Endothelial cell of umbilical vein (primary cell): ENCODE results near the gene PLEKHA5. TPM values are rescaled to one million over a fixed set of nuclear protein-coding genes. Genes with fewer than 3 reads are reported as not detected.

Experiments
- BruUV-seq: library from RNA; stranded (reverse); fragments of 400-500 nt; replicated peaks from 2 replicates; lab custom pipeline; 2021; lab: Mats Ljungman, UMichigan
- CTCF ChIA-PET: fragments of 300-600, 350-600 bp; sonication (Branson Sonifier 250); formaldehyde crosslinking; loops from one replicate; lab custom pipeline; 2021; ENCODE audit warnings: antibody characterized with exemption, inconsistent platforms; lab: Charles Lee
- POLR2A ChIA-PET: fragments of 300-600, 350-600 bp; sonication (Branson Sonifier 250); formaldehyde crosslinking; loops from one replicate; lab custom pipeline; 2021; ENCODE audit warnings: antibody characterized with exemption, inconsistent platforms; lab: Charles Lee
- DNase-seq: peaks from one replicate; pipeline ENCODE4 v3.0.0-alpha.2; 2011; ENCODE audit warnings: low read depth, low spot score
- FAIRE-seq: peaks from 2 replicates; lab custom pipeline; 2011; peaks lifted over from hg19 to GRCh38; lab: Jason Lieb, UNC
- H2AFZ ChIP-seq: 2 replicates; pipeline ENCODE4 v1.6.0; 2012; ENCODE audit warnings: low read depth, low read length, control low read depth, inconsistent platforms
- H3K27ac ChIP-seq: 2 replicates; pipeline ENCODE4 v1.5.1; 2011; ENCODE audit warnings: low read depth, mild to moderate bottlenecking, control low read depth, low read length, moderate library complexity; ENCODE audit not compliant: insufficient read depth
- H3K27me3 ChIP-seq, 2 experiments: 2 replicates each; pipeline versions ENCODE4 v1.6.0 to v1.6.1; 2011; ENCODE audit warnings: low read length in 2 of 2, mixed read lengths in 1 of 2; ENCODE audit not compliant: control insufficient read depth in 2 of 2, insufficient read depth in 2 of 2
- H3K36me3 ChIP-seq, 2 experiments: 2 replicates in 1 of 2; 3 replicates in 1 of 2; pipeline ENCODE4 v1.5.1; 2011; ENCODE audit warnings: low read length in 2 of 2, mild to moderate bottlenecking in 1 of 2, moderate library complexity in 1 of 2; ENCODE audit not compliant: control insufficient read depth in 2 of 2, insufficient read depth in 2 of 2; ENCODE audit errors: extremely low read depth in 1 of 2
- H3K4me1 ChIP-seq: 3 replicates; pipeline ENCODE4 v1.5.1; 2011; ENCODE audit warnings: mild to moderate bottlenecking, low read length; ENCODE audit not compliant: control insufficient read depth, insufficient read depth; ENCODE audit errors: extremely low read depth
- H3K4me2 ChIP-seq: 2 replicates; pipeline ENCODE4 v1.6.1; 2011; ENCODE audit warnings: low read length, control low read depth, mixed read lengths; ENCODE audit not compliant: insufficient read depth
- H3K4me3 ChIP-seq, 3 experiments: fragments of 200-600 bp in 1 of 3; sonication (generic), shearing (Covaris generic) in 1 of 3; replicated peaks in 1 of 3; 2 replicates each; pipeline ENCODE4 v1.5.1; 2011 to 2016; ENCODE audit warnings: control low read depth in 3 of 3, low read length in 3 of 3, mild to moderate bottlenecking in 2 of 3, inconsistent platforms in 1 of 3, low read depth in 1 of 3, moderate library complexity in 1 of 3; ENCODE audit not compliant: insufficient read depth in 1 of 3
- H3K79me2 ChIP-seq: 2 replicates; pipeline ENCODE4 v1.6.0; 2012; ENCODE audit warnings: low read length, inconsistent platforms; ENCODE audit not compliant: control insufficient read depth, insufficient read depth
- H3K9ac ChIP-seq: replicated peaks from 2 replicates; pipeline ENCODE3; 2011; ENCODE audit warnings: low read length, control low read depth; ENCODE audit not compliant: insufficient read depth; ENCODE audit errors: extremely low read depth
- H3K9me1 ChIP-seq: replicated peaks from 3 replicates; pipeline ENCODE4 v1.6.0; 2011; ENCODE audit warnings: mild to moderate bottlenecking, low read length; ENCODE audit not compliant: control insufficient read depth, insufficient read depth; ENCODE audit errors: extremely low read depth
- H3K9me3 ChIP-seq: replicated peaks from 2 replicates; pipeline ENCODE4 v1.5.1; 2012; ENCODE audit warnings: low read length, inconsistent platforms; ENCODE audit not compliant: control insufficient read depth, insufficient read depth
- H4K20me1 ChIP-seq: replicated peaks from 2 replicates; pipeline ENCODE3; 2011; ENCODE audit warnings: mild to moderate bottlenecking, low read length; ENCODE audit not compliant: control insufficient read depth, insufficient read depth; ENCODE audit errors: extremely low read depth
- EZH2 ChIP-seq: IDR thresholded peaks from 2 replicates; pipeline ENCODE4 v1.6.1; 2012; ENCODE audit warnings: borderline replicate concordance, low read depth, mild to moderate bottlenecking, moderate library complexity, low read length, inconsistent platforms; ENCODE audit not compliant: severe bottlenecking
- FOS ChIP-seq: IDR thresholded peaks from 2 replicates; pipeline ENCODE4 v1.6.1; 2011; ENCODE audit warnings: mild to moderate bottlenecking, low read length, moderate library complexity, borderline replicate concordance; ENCODE audit not compliant: insufficient read depth
- GATA2 ChIP-seq: IDR thresholded peaks from 2 replicates; pipeline ENCODE4 v1.7.0; 2011; ENCODE audit warnings: low read depth, mild to moderate bottlenecking, moderate library complexity, mixed read lengths, low read length; ENCODE audit not compliant: insufficient read length, insufficient read depth
- JUN ChIP-seq: IDR thresholded peaks from 2 replicates; pipeline ENCODE4 v1.6.1; 2011; ENCODE audit warnings: borderline replicate concordance, low read depth; ENCODE audit not compliant: insufficient read length, insufficient read depth
- MYC ChIP-seq: IDR thresholded peaks from one replicate; pipeline ENCODE4 v1.6.1; 2011; ENCODE audit warnings: mild to moderate bottlenecking, low read depth, low read length
- POLR2A ChIP-seq: IDR thresholded peaks from 2 replicates; pipeline ENCODE4 v1.6.1; 2012; ENCODE audit warnings: low read depth, mild to moderate bottlenecking, control low read depth, low read length
- POLR2AphosphoS5 ChIP-seq: IDR thresholded peaks from 2 replicates; pipeline ENCODE4 v1.6.1; 2012; ENCODE audit warnings: low read depth, mild to moderate bottlenecking, control low read depth, low read length, moderate library complexity; ENCODE audit not compliant: insufficient read depth
- dilution Hi-C: fragments of 300-500 bp; cut with MboI; formaldehyde crosslinking; loops from one replicate; pipeline ENCODE4 v1.15.0; 2019; ENCODE audit warnings: low sequenced_read_pairs; ENCODE audit not compliant: extremely low pct_ligation_motif_present
- intact Hi-C: fragments of 100-400 bp; cut with micrococcal nuclease; formaldehyde crosslinking; loops from one replicate; pipeline ENCODE4 v1.10.0; 2022
- polyA plus RNA-seq, 4 experiments: library from polyadenylated mRNA; depleted of rRNA in 3 of 4; stranded (reverse) in 3 of 4; unstranded in 1 of 4; fragments of >200 nt; gene quantifications; 2 replicates each; pipeline versions ENCODE4 v1.2.1 to v1.2.3, GENCODE V29; 2011 to 2012; ENCODE audit warnings: missing spikeins in 1 of 4
- total RNA-seq: library from RNA; stranded (reverse); gene quantifications from 2 replicates; pipeline ENCODE4 v1.2.3, GENCODE V29; 2021
- TF ChIP-seq, protein P1 (sequence below), 2 donors: IDR thresholded peaks; 1 replicate in 1 of 2; 2 replicates in 1 of 2; pipeline ENCODE4 v1.5.1; 2011; ENCODE audit warnings: low read length in 2 of 2, mild to moderate bottlenecking in 2 of 2, moderate library complexity in 2 of 2, control low read depth in 1 of 2, inconsistent platforms in 1 of 2, low read depth in 1 of 2; ENCODE audit not compliant: insufficient read depth in 1 of 2; ENCODE audit errors: extremely low read depth in 1 of 2
- TF ChIP-seq, protein P2 (sequence below): IDR thresholded peaks from 2 replicates; pipeline ENCODE4 v1.6.1; 2011; ENCODE audit not compliant: insufficient read depth, insufficient read length

The PLEKHA5 gene
- total and polyA plus RNA-seq, 2 donors (not counting 3 experiments of a cell fraction or from before 2014, with no cell fraction given), result 2.5 to 12.7 TPM

DNA sequence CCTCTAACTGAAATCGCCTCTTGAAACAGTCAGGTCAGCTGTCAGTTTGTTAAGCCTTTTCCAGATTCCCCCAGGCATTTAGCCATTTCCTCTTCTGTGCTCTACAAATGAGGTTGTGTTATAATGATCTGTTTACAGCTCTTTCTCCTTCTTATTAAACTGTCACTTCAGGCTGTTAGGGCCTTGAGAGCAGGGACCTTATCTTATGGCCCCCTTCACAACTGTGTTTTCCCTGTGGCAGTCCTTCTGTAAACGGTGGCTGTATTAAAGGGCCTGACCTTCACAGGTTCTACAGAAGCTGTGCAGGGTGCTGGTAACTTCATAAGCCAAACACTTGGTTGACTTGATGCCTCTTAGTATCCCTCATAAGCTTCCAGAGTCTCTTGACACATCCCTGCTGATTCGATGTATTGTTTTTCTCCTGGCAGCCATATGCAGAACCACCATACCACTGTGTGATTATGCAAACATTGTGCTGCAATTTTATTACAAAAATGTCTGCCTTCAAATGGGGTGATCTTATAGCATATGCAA is 104.7 kb downstream of the PLEKHA5 start:
- intact Hi-C loops (no loop called here), dilution Hi-C loops (no loop called here)
- Histone ChIP-seq H4K20me1 (no peaks in the 10 kb centered on the region), H3K27me3 (no peaks in the 10 kb centered on the region), H3K27ac (no peak overlapping the region), H3K4me2 (no peak overlapping the region), H2AFZ (no peak overlapping the region), H3K9me1 (no peaks in the 10 kb centered on the region), H3K4me1 (no peaks in the 10 kb centered on the region), H3K36me3 (no peaks in the 10 kb centered on the region), H3K4me3 (no peak overlapping the region), H3K9ac (no peak overlapping the region), H3K9me3 (no peaks in the 10 kb centered on the region), H3K79me2 (no peaks in the 10 kb centered on the region)
- no peak for FAIRE-seq
- CTCF ChIA-PET, result no interaction called here
- BruUV-seq, result no TSS peak
- TF ChIP-seq POLR2A (no peak), MYC (no peak), POLR2AphosphoS5 (no peak), EZH2 (no peak), JUN (no peak), GATA2 (no peak), FOS (no peak)
- TF ChIP-seq, protein P1, sequence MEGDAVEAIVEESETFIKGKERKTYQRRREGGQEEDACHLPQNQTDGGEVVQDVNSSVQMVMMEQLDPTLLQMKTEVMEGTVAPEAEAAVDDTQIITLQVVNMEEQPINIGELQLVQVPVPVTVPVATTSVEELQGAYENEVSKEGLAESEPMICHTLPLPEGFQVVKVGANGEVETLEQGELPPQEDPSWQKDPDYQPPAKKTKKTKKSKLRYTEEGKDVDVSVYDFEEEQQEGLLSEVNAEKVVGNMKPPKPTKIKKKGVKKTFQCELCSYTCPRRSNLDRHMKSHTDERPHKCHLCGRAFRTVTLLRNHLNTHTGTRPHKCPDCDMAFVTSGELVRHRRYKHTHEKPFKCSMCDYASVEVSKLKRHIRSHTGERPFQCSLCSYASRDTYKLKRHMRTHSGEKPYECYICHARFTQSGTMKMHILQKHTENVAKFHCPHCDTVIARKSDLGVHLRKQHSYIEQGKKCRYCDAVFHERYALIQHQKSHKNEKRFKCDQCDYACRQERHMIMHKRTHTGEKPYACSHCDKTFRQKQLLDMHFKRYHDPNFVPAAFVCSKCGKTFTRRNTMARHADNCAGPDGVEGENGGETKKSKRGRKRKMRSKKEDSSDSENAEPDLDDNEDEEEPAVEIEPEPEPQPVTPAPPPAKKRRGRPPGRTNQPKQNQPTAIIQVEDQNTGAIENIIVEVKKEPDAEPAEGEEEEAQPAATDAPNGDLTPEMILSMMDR (IDR thresholded peaks at IDR 0.05; ENCODE audit: extremely low read depth in 1 of 2, insufficient read depth in 1 of 2, low read depth in 1 of 2, low read length in 2 of 2), result no peak
- TF ChIP-seq, protein P2, sequence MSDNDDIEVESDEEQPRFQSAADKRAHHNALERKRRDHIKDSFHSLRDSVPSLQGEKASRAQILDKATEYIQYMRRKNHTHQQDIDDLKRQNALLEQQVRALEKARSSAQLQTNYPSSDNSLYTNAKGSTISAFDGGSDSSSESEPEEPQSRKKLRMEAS, result no peak
- no peak for DNase-seq
- POLR2A ChIA-PET, result no interaction called here
